ENCODE data around the gene UGGT2. TPM values are rescaled to one million over a fixed set of nuclear protein-coding genes. Genes with fewer than 3 reads are reported as not detected.

UGGT2 gene
- total RNA-seq, 2 donors from 2014 or later, result 37.2 to 40.9 TPM

DNA sequence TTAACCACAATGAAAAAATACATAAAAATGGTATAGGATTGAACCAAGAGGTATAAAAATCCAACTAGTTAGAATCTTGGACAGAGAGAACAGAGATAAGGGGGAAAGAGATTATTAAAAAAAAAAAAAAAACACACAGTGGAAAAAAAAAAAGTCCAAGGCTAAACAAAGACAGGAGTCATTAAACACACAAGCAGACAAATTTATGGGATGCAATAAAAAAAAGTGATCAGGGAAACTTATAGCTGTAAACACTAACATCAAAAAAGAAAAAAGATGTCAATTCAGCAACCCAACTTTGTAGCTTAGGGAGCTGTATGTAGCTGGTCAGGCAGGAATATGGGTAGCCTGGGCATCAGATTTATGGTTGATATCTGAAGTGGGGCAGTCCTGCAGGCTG, 247.3 kb downstream of the UGGT2 start:
- H3K4me3 ChIP-seq (ENCODE audit: low read length), result no peak overlapping the region
- H3K9me3 ChIP-seq (ENCODE audit: control insufficient read depth, low read length), result peaks cover 16% of the 10 kb centered on the region
- no peak overlapping the region for H3K27ac ChIP-seq (ENCODE audit: low read depth, low read length)
- H3K4me1 ChIP-seq (ENCODE audit: control insufficient read depth, insufficient read depth, low read length), result peaks cover 5% of the 10 kb centered on the region
- H3K4me1 Mint-ChIP-seq, result peaks cover 4% of the 10 kb centered on the region
- no peak for DNase-seq
- TF ChIP-seq, protein P1, sequence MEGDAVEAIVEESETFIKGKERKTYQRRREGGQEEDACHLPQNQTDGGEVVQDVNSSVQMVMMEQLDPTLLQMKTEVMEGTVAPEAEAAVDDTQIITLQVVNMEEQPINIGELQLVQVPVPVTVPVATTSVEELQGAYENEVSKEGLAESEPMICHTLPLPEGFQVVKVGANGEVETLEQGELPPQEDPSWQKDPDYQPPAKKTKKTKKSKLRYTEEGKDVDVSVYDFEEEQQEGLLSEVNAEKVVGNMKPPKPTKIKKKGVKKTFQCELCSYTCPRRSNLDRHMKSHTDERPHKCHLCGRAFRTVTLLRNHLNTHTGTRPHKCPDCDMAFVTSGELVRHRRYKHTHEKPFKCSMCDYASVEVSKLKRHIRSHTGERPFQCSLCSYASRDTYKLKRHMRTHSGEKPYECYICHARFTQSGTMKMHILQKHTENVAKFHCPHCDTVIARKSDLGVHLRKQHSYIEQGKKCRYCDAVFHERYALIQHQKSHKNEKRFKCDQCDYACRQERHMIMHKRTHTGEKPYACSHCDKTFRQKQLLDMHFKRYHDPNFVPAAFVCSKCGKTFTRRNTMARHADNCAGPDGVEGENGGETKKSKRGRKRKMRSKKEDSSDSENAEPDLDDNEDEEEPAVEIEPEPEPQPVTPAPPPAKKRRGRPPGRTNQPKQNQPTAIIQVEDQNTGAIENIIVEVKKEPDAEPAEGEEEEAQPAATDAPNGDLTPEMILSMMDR (conservative IDR thresholded peaks at IDR 0.05), result no peak
- no peak overlapping the region for H3K4me3 Mint-ChIP-seq
- no peaks in the 10 kb centered on the region for H3K27me3 ChIP-seq (ENCODE audit: control insufficient read depth, insufficient read depth, low read length, poor library complexity, severe bottlenecking)
- peaks cover 24% of the 10 kb centered on the region for H3K9me3 Mint-ChIP-seq
- H3K27ac Mint-ChIP-seq, result no peak overlapping the region
- H3K9ac ChIP-seq (ENCODE audit: extremely low read depth, low read length, poor library complexity, severe bottlenecking), result no peak overlapping the region
- H3K36me3 Mint-ChIP-seq (ENCODE audit: low read depth), result peaks cover 26% of the 10 kb centered on the region
- H3K36me3 ChIP-seq (ENCODE audit: control insufficient read depth, insufficient read depth, low read length), result peaks cover 4% of the 10 kb centered on the region
- no peaks in the 10 kb centered on the region for H3K27me3 Mint-ChIP-seq (ENCODE audit: insufficient read depth)

DNA sequence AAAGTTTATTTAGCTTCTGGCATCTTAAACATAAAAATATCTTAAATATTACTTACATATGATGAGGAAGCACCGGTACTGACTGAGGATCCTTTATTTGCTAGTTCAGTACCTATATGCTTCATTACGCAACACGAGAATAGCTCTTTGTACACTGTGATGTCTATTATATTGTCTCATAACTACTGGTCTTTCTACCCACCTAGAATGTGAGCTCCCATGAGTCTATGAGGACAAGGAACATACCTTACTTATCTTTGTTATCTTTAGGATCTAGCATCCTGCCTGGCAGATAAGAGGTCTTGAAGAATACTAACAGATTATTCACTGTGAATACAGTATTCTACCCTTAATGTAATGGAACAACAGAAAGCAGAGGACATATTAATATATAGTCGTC, 251.4 kb downstream of the UGGT2 start:
- Histone ChIP-seq H3K27ac (ENCODE audit: low read depth, low read length) (no peak overlapping the region), H3K36me3 (ENCODE audit: control insufficient read depth, insufficient read depth, low read length) (peaks cover 4% of the 10 kb centered on the region), H3K9me3 (ENCODE audit: control insufficient read depth, low read length) (peaks cover 16% of the 10 kb centered on the region), H3K4me3 (ENCODE audit: low read length) (no peak overlapping the region), H3K9ac (ENCODE audit: extremely low read depth, low read length, poor library complexity, severe bottlenecking) (no peak overlapping the region), H3K27me3 (ENCODE audit: control insufficient read depth, insufficient read depth, low read length, poor library complexity, severe bottlenecking) (no peaks in the 10 kb centered on the region), H3K4me1 (ENCODE audit: control insufficient read depth, insufficient read depth, low read length) (peaks cover 5% of the 10 kb centered on the region)
- Mint-ChIP-seq H3K4me3 (no peak overlapping the region), H3K4me1 (no peaks in the 10 kb centered on the region), H3K27ac (no peak overlapping the region), H3K36me3 (ENCODE audit: low read depth) (peaks cover 31% of the 10 kb centered on the region), H3K9me3 (peaks cover 24% of the 10 kb centered on the region), H3K27me3 (ENCODE audit: insufficient read depth) (no peaks in the 10 kb centered on the region)
- 95 to 100% methylated on average over 3 to 4 of the region's 4 CpGs for WGBS, 2 experiments (ENCODE audit: insufficient coverage in 1 of 2, insufficient read length in 1 of 2)
- TF ChIP-seq, protein P1 (conservative IDR thresholded peaks at IDR 0.05), result no peak
- no peak for DNase-seq

DNA sequence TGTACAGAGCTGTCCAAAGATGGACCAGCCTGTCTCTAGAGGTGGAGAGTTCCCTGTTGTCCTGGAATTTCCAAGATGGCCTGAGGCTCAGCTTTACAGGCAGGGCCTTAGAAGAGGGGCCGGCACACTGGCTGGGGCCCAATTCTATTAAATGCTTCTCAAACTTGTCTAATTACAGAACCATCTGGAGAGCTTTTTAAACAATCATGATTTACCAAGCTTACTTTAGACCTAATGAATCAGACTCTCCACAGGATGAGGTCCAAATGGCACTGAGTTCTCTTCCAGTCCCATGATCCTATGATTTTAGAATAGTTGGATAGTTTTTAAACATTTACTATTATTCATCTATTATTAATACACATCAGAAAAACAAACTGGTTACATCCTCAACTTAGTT, 252.8 kb downstream of the UGGT2 start:
- Histone ChIP-seq H3K4me3 (ENCODE audit: low read length) (no peak overlapping the region), H3K36me3 (ENCODE audit: control insufficient read depth, insufficient read depth, low read length) (no peaks in the 10 kb centered on the region), H3K27me3 (ENCODE audit: control insufficient read depth, insufficient read depth, low read length, poor library complexity, severe bottlenecking) (no peaks in the 10 kb centered on the region), H3K9me3 (ENCODE audit: control insufficient read depth, low read length) (peaks cover 6% of the 10 kb centered on the region), H3K27ac (ENCODE audit: low read depth, low read length) (no peak overlapping the region), H3K9ac (ENCODE audit: extremely low read depth, low read length, poor library complexity, severe bottlenecking) (no peak overlapping the region), H3K4me1 (ENCODE audit: control insufficient read depth, insufficient read depth, low read length) (peaks cover 5% of the 10 kb centered on the region)
- peaks cover 27% of the 10 kb centered on the region for H3K36me3 Mint-ChIP-seq (ENCODE audit: low read depth)
- H3K4me3 Mint-ChIP-seq, result no peak overlapping the region
- H3K4me1 Mint-ChIP-seq, result no peaks in the 10 kb centered on the region
- WGBS, 2 experiments (ENCODE audit: insufficient coverage in 1 of 2, insufficient read length in 1 of 2), result 91% methylated on average over 1 of the region's 1 CpG; no CpG with 5 or more reads in 1 of the 2 experiments
- H3K9me3 Mint-ChIP-seq, result peaks cover 16% of the 10 kb centered on the region
- no peaks in the 10 kb centered on the region for H3K27me3 Mint-ChIP-seq (ENCODE audit: insufficient read depth)
- no peak overlapping the region for H3K27ac Mint-ChIP-seq
- TF ChIP-seq, protein P1 (conservative IDR thresholded peaks at IDR 0.05), result no peak
- no peak for DNase-seq

Measured in endodermal cell (in vitro differentiated cells).